Upper lobe of right lung (tissue), 1 donor: ENCODE measurements around the gene PLGRKT. TPM values are rescaled to one million over a fixed set of nuclear protein-coding genes. Genes with fewer than 3 reads are reported as not detected.

Source experiments
- ATAC-seq: fragments of 200-7000 bp; cut with Tn5 transposase; one replicate; pipeline ENCODE4 v1.9.1; 2020; ENCODE audit warnings: mild to moderate bottlenecking, moderate library complexity
- DNase-seq: peaks from one replicate; pipeline ENCODE4 v3.0.0-alpha.2; 2020
- H3K27ac ChIP-seq: fragments of 200-600 bp; one replicate; pipeline ENCODE4 v1.8.0; 2022
- H3K27me3 ChIP-seq: fragments of 200-600 bp; one replicate; pipeline ENCODE4 v1.8.0; 2022; ENCODE audit warnings: mild to moderate bottlenecking
- H3K36me3 ChIP-seq: fragments of 200-600 bp; one replicate; pipeline ENCODE4 v1.8.0; 2022
- H3K4me1 ChIP-seq: fragments of 200-600 bp; one replicate; pipeline ENCODE4 v1.8.0; 2022
- H3K4me3 ChIP-seq: fragments of 200-600 bp; one replicate; pipeline ENCODE4 v1.8.0; 2022; ENCODE audit warnings: mild to moderate bottlenecking
- H3K9me3 ChIP-seq: fragments of 200-600 bp; one replicate; pipeline ENCODE4 v1.8.0; 2022
- CTCF ChIP-seq: fragments of 200-600 bp; IDR thresholded peaks from one replicate; pipeline ENCODE4 v1.8.0; 2022; ENCODE audit warnings: antibody characterized with exemption
- intact Hi-C: fragments of 100-400 bp; cut with DNase I; formaldehyde crosslinking; loops from one replicate; pipeline ENCODE4 v1.11.0; 2022
- total RNA-seq: library from RNA; stranded (reverse); fragmentation: NEBNext Ultra II Directional; extraction: Animal tissue kit (Norgen Biotek cat#: 25700); gene quantifications from one replicate; pipeline ENCODE4 v1.2.1, GENCODE V29; 2021
- donor health status: DM: no; HTN: yes; CAD: no; lungs with severe emphysema.

Gene PLGRKT
- total RNA-seq, 1 donor from 2014 or later, result 18.0 TPM

DNA sequence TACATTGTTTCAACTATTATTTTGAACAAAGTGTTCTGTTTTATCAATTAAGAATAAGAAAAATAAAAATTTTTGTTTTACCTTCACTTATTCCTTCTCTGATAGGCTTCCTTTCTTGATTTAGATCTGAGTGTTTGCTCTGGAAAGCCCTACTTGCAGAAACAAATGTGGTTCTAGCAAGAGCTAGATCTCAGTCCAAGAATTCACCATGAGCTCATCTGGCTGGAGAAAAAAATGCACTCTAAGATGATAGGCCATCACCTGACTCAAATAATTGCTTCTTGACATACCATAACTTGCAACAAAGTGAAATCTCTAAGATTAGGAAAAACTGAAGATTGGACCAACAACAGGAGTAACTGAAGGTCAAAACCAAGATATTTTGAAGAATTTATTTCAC lies 126.9 kb downstream of the PLGRKT start:
- Histone ChIP-seq H3K27me3 (no peaks in the 10 kb centered on the region), H3K36me3 (no peaks in the 10 kb centered on the region), H3K4me3 (no peak overlapping the region), H3K4me1 (no peaks in the 10 kb centered on the region), H3K9me3 (no peaks in the 10 kb centered on the region), H3K27ac (no peak overlapping the region)
- intact Hi-C loops, result no loop called here
- peak; percentile 73 for ATAC-seq
- no peak for DNase-seq
- TF ChIP-seq CTCF, result no peak

Other genes with a start within 250 kb of the PLGRKT start
- not detected for gene INSL4, start 206.5 kb downstream of the PLGRKT start, total RNA-seq
- gene RLN2, start 133.2 kb downstream of the PLGRKT start, total RNA-seq, result not detected
- not detected for gene RLN1, start 98.0 kb downstream of the PLGRKT start, total RNA-seq
- gene CD274, start 12.6 kb upstream of the PLGRKT start, total RNA-seq, result 25.9 TPM
- 6.3 TPM for gene PDCD1LG2, start 72.6 kb upstream of the PLGRKT start, total RNA-seq
- gene RIC1, start 191.2 kb upstream of the PLGRKT start, total RNA-seq, result 23.9 TPM